TTC549 (cell line): Measurements from ENCODE around the gene NPFFR1.

ENCODE experiments used
- FAIRE-seq: peaks from 2 replicates; lab custom pipeline; 2012; peaks lifted over from hg19 to GRCh38; lab: Jason Lieb, UNC

The NPFFR1 gene

DNA sequence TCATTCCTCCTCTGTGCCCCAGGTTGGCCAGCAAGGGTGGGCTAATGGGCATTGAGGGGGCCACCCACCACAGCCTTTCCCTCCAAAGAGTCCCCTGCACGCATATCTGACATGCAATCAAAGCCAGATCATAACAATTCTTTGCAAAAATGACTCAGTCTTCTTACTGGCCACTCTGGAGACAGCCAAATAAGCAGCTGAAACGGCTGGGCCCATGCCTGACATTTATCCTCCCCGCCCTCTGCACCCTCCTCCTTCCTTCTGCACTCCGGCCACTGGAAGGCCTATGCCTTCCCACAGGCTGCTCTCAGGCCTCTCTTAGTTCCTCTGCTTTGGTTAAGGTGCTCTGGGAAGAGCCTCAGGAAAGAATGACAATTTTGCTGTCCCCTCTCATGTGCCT lies 29.2 kb upstream of the NPFFR1 start:
- no peak for FAIRE-seq

DNA sequence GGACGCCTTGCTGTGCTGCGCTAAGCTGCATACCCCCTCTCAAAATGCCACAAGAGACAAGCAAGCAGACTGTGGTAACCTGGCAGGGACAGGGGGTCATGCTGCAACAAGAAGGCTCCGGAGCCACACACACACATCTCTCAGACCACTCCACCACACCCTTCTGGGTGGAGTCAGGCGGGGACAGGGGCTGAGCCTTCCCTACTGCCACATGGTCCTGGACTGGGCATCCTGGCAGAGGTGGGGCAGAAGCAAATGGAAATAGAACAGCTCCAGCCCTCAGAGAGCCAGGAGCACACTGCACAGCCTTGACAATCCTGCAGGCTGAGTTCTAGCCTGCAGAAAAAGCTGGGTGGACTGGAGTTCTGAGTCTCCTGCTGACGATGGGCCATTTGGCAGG lies 28.4 kb upstream of the NPFFR1 start:
- FAIRE-seq = no peak

GRCh38 chr10:70311698-70312097 lies 27.9 kb upstream of the NPFFR1 start:
- no peak for FAIRE-seq

DNA sequence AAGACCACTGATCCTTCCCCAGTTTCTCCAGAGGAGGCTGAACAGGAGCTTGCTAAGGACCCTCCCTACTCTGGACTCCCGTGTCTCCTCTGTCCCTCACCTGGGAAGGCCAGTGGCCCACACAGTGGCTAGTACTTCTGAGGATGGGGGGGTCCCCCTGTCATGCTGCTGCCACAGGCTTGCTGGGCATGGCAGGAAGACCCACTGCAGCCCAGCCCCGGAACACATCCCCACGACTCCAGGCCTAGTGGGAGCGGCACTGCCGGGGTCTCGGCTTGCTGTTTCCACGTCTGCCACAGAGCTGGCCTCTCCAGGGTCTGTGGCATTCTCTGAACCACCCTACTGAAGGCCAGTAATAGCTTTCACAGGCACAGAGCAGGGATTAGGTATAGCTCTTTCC lies 25.9 kb upstream of the NPFFR1 start:
- no peak for FAIRE-seq

- no peak for FAIRE-seq
Measured at GRCh38 chr10:70308121-70309060, 24.6 kb upstream of the NPFFR1 start.

DNA sequence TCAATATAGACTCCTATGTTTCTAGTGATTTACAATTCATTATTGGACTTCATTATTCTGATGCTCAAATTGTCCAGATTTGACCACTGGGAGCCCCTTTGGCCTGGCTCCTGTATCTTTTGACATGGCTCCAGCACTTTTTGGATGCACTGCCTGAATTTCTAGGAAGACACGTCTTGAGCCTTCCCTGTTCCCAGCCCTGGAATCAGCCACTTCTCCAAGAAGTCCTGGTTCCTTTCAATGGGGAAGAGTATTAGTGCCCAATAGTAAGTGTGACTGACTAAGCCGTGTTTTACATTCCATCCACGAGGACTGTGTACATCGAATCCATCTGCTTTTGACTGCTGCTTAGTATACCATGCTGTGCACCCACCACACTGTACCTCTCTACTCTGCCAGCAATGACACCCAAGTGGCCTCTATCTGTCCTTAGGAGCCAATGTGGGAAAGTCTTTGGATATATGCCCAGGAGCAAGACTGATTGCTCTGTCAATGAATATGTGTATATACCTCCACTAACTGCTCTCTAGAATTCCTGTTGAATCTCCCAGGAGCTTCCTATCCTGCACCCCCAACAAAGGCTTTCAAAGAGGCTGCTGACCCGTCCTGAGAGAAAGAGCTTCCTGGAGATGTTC lies 23.2 kb upstream of the NPFFR1 start:
- FAIRE-seq = no peak

DNA sequence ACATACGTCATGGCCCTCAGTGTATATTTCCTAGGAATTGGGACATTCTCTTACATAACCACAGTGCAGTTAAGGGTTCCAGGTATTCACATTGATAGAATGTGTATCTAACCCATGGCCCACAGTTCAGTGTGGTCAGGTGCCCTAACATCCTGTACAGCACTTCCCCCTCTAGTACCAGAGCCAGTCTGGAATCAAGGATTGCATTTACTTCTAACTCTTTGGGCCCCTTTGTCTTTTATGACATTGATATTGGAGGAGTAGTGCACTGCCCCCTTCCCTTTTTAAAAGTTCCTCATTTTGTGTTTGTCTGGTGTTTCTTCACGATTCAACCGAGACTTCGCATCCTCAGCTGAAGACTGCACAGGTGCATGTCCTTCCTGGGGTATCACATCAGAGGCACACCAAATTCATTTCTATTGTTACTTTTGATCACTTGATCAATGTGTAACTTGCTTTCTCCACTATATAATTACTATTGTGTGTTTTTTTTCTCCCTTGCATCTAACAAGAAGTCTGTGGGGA lies 22.4 kb upstream of the NPFFR1 start:
- no peak for FAIRE-seq

DNA sequence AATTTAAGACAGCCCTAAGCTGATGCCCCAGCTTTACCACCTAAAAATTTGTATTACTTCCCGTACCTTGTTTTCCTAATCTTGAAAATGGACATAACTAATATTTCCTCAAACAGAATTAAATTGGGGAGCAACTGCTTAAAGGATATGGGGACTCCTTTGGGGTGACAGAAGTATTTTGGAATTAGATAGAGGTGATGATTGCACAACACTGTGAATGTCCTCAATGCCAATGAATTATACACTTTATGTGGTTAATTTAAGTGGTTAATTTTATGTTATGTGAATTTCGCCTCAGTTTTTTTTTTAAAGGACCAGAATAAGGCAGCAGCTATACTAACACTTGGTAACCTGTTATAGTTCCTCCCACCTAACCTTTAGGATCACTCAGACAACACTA lies 19.9 kb upstream of the NPFFR1 start:
- no peak for FAIRE-seq

DNA sequence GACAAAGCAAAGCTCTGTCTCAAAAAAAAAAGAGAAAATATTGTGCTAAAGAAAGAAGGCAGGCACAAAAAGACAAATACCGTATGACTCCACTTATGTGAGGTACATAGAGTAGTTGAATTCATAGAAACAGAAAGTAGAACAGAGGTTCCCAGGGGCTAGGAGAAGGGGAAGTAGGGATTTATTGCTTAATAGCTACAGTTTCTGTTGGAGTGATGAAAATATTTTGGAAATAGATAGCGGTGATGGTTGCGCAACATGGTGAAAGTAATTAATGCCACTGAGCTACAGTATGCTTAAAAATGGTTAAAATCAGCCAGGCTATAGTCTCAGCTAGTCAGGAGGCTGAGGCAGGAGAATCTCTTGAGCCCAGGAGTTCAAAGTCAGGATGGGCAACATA lies 18.5 kb upstream of the NPFFR1 start:
- no peak for FAIRE-seq

DNA sequence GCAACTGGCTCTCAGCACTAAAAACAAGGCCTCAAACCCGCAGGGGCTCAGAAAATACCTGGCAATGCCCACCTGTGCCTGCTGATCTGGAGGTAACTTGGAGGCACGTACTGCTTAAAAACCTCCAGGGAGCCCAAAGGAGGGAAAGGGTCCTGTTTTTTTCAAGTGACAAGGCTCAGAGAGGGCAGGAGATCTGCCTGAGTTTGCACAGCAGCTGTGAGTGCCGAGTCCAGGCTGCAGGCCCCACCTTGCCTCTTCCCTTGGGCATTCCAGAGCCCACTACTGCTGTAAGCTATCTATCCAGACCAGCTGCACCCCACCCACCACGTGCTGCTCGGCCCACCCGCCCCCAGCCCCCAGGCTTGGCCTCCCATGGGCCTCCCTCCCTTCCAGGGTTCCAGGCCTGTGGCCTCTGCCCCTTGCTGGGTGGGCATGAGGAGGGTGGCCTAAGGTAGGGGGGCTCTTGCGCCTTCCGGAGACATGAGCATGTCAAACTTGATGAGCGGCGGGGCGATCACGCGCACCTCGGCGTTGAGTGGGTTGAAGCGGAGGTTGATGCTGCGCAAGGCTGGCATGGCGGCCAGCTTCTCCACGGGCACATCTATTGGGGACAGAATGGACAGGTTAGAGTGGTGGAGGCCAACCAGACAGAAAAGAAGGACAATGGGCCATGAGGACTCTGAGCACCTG lies 17.2 kb upstream of the NPFFR1 start:
- FAIRE-seq = no peak

DNA sequence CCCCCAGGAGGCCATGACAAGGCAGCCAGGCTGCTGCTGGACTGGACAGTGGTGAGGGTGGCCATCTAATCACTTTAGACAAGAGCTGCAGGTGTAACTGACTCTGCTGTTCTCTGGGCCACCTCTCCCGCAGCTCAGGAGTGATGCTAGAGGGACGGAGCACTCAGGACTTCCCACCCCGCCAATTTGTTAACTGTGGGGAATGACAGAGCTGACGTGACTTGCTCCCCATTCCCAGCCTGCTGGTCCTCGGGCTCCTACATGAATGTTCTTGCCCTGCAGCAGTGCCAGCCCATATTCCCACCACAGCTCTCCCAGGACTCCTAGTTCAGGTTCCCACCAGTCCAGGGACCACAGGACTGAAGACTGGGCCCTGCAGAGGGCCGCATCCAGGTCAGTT lies 16.7 kb upstream of the NPFFR1 start:
- FAIRE-seq = no peak

DNA sequence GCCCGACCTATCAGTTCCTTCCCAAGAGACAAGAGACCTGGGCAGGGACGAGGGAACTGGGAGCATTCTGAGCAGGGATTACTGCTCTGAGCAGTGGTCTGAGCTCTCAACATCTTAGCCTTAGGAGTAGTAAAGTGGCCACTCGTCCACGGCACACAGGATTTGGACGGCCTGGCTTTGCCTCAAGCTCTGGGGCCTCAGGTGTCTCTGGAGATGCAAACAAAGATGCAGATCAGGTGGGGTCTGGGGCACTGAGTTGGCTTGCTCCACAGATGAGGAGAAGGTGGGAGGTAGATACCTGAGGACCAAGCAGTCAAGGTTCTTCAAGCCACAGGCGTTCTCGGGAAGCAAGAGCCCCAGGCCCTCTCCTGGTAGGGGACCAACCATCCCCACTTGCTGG lies 16.1 kb upstream of the NPFFR1 start:
- FAIRE-seq = no peak

- FAIRE-seq = no peak
Measured at GRCh38 chr10:70298393-70298792, 14.6 kb upstream of the NPFFR1 start.

- no peak for FAIRE-seq
Measured at GRCh38 chr10:70297224-70297623, 13.4 kb upstream of the NPFFR1 start.

DNA sequence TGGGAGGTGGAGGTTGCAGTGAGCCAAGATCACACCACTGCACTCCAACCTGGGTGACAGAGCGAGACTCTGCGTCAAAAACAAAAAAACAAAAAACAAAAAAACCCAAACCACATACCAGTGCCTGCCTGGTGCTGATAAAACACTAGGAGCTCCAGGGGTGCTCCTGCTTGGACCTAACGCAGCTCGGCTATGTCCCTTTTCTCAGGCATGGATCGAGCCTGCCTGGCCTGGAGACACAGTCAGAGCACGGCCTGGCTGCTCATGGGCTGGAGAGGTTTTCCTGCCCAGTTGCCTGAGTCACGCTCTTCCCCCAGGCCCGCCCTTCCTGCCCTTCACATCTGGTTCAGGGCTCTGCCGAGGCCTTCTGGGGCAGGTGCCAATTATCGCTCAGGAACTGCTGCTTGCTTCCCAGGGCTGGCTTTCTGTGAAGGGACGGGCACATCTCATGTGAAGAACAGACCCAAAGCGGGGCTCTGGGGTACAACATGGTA lies 12.6 kb upstream of the NPFFR1 start:
- no peak for FAIRE-seq

DNA sequence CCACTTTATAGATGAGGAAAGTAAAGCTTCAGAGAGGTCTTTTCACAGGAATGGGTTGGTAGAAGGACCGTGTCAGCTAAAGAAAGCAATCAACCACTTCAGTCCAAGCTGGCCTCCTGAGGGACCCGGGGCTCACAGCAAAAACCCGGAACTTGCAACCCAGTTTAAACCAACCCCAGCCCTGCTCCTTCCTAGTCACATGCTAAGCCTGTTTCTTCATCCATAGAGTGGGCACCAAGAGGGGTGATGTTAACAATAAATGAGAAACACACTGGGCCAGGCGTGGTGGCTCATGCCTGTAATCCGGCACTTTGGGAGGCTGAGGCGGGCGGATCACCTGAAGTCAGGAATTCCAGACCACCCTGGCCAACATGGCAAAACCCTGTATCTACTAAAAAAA lies 12.1 kb upstream of the NPFFR1 start:
- FAIRE-seq = no peak

DNA sequence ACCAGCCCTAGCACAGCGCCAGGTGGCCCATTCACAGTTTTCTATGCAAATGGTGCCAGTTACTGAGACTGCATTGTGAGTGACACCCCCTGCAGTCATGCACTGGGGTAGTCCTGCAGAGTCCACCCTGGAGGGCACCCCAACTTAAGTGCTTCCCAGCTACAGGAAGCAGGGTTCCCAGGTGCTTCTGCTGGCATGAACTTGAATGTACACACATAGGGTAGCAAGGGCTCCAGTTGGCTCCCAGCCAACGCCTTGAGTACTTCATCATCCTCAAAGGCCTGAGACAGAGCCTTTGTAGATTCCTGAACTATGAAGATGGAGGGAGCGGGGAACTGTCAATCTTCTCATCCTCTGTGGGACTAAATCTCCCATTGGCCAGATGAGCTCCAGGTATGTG lies 11.5 kb upstream of the NPFFR1 start:
- FAIRE-seq = no peak

DNA sequence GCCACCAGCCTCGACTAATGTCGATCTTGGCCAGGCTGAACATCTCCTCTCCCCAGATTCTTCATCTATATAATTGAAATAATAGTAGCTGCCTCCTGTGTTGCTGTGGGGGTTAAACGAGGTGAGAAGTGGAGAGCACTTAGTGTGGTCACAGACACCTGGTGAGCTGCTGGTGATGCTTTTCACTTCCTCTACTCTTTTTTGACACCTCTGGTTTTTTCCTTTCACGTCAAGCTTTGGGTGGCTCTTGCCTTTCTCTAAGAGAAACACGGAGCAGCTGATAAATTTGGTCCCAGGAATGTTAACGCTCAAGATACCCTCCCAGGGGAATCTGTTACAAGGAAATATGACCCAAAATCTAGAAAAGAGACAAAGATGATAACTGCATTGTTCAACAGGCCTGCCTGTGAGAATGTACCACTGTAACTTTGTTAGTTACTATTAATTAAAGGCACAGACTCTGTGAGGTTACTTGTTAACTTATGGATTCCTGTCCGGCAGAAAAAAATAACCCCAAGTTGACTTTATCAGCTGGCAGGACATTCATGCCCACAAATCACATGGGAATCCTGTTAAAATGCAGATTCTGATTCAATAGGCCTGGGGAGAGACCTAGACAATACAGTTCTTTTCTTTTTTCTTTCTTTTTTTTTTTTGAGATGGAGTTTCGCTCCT lies 9.5 kb upstream of the NPFFR1 start:
- FAIRE-seq = no peak

DNA sequence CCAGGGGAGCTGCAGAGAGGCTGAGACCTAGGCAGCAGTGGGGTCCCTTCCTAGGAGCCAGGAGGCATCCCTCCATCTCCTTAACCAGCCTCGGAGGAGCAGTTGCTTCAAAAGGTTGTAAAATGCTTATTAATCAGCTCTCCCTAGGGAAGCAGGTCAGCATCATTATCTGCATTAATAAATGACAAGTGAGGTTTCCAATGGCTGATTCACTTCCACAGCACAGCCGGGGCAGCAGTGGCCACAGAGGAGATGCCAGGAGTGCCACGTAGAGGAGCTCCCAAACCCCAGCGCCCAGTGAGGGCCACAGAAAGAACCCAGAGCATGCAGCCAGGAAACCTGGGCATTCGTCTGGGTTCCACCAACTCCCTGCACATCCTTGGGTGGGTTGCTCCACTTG lies 8.2 kb upstream of the NPFFR1 start:
- FAIRE-seq = no peak

- no peak for FAIRE-seq
Measured at GRCh38 chr10:70289739-70290138, 5.9 kb upstream of the NPFFR1 start.

GRCh38 chr10:70286616-70287015 lies 2.8 kb upstream of the NPFFR1 start:
- FAIRE-seq = no peak

DNA sequence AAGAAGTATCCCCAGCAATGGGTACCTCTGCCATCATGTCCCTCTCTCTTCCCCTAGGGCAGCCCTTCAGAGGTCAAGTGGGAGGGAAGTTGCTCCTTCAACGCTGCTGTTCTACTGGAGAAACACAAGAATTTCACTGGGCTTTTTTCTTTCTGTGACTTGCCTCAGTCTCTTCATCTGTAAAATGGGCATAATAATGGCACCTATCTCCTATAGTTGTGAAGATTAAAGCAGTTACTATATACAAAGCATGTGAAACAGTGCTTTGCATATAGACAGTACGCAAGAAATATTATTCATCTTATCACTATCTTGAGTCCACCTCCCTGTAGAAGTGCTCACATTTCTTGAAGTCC lies 1.6 kb upstream of the NPFFR1 start:
- no peak for FAIRE-seq
